Measurements from ENCODE around the gene MBP. TPM values are rescaled to one million over a fixed set of nuclear protein-coding genes. Genes with fewer than 3 reads are reported as not detected.

The MBP gene
- total RNA-seq, 2 donors from 2014 or later, result 52.2 to 60.0 TPM

GRCh38 chr18:76986406-76986805, 146.2 kb downstream of the MBP start:
- ATAC-seq, result no peak
- no peak for DNase-seq (ENCODE audit: low spot score in 2 of 2)
- Mint-ChIP-seq H3K27ac (no peak overlapping the region), H3K36me3 (no peaks in the 10 kb centered on the region), H3K9me3 (no peaks in the 10 kb centered on the region)

GRCh38 chr18:76985951-76986236, 146.7 kb downstream of the MBP start:
- ATAC-seq (no peak), DNase-seq (ENCODE audit: low spot score in 2 of 2) (no peak)
- no peaks in the 10 kb centered on the region for H3K36me3 Mint-ChIP-seq
- H3K9me3 Mint-ChIP-seq, result no peaks in the 10 kb centered on the region
- peak overlapping the region in 1 of 2 donors; percentile 55 for H3K27ac Mint-ChIP-seq

- H3K9me3 Mint-ChIP-seq, result no peaks in the 10 kb centered on the region
- ATAC-seq, result no peak
- H3K27ac Mint-ChIP-seq, result peak overlapping the region in 1 of 2 donors; percentile 55
- no peaks in the 10 kb centered on the region for H3K36me3 Mint-ChIP-seq
- peak in 1 of 2 donors; percentile 43 for DNase-seq (ENCODE audit: low spot score in 2 of 2)
These were observed 147.2 kb downstream of the MBP start for GRCh38 chr18:76985156-76985950.

- Mint-ChIP-seq H3K9me3 (no peaks in the 10 kb centered on the region), H3K27ac (no peak overlapping the region), H3K36me3 (no peaks in the 10 kb centered on the region)
- DNase-seq (ENCODE audit: low spot score in 2 of 2) (no peak), ATAC-seq (no peak)
These were observed 148.1 kb downstream of the MBP start for GRCh38 chr18:76984193-76985155.

GRCh38 chr18:76983613-76984051, 149.0 kb downstream of the MBP start:
- ATAC-seq (peak; percentile 8 to 31), DNase-seq (ENCODE audit: low spot score in 2 of 2) (no peak)
- H3K36me3 Mint-ChIP-seq, result no peaks in the 10 kb centered on the region
- H3K9me3 Mint-ChIP-seq, result no peaks in the 10 kb centered on the region
- no peak overlapping the region for H3K27ac Mint-ChIP-seq

GRCh38 chr18:76982841-76983583, 149.6 kb downstream of the MBP start:
- Mint-ChIP-seq H3K27ac (no peak overlapping the region), H3K9me3 (no peaks in the 10 kb centered on the region), H3K36me3 (no peaks in the 10 kb centered on the region)
- DNase-seq (ENCODE audit: low spot score in 2 of 2), result peak; percentile 81 to 92
- ATAC-seq, result peak; percentile 95 to 99

- ATAC-seq, result no peak
- Mint-ChIP-seq H3K9me3 (no peaks in the 10 kb centered on the region), H3K27ac (no peak overlapping the region), H3K36me3 (no peaks in the 10 kb centered on the region)
- DNase-seq (ENCODE audit: low spot score in 2 of 2), result no peak
These were observed 150.5 kb downstream of the MBP start for GRCh38 chr18:76982038-76982437.

- no peaks in the 10 kb centered on the region for H3K36me3 Mint-ChIP-seq
- H3K27ac Mint-ChIP-seq, result no peak overlapping the region
- H3K9me3 Mint-ChIP-seq, result no peaks in the 10 kb centered on the region
- no peak for ATAC-seq
- no peak for DNase-seq (ENCODE audit: low spot score in 2 of 2)
These were observed 151.1 kb downstream of the MBP start for GRCh38 chr18:76981396-76981968.

GRCh38 chr18:76980663-76981395, 151.8 kb downstream of the MBP start:
- no peak for DNase-seq (ENCODE audit: low spot score in 2 of 2)
- no peak for ATAC-seq
- no peaks in the 10 kb centered on the region for H3K9me3 Mint-ChIP-seq
- no peaks in the 10 kb centered on the region for H3K36me3 Mint-ChIP-seq
- H3K27ac Mint-ChIP-seq, result peak overlapping the region in 1 of 2 donors; percentile 69

GRCh38 chr18:76979906-76980305, 152.7 kb downstream of the MBP start:
- DNase-seq (ENCODE audit: low spot score in 2 of 2), result no peak
- Mint-ChIP-seq H3K27ac (no peak overlapping the region), H3K9me3 (no peaks in the 10 kb centered on the region), H3K36me3 (no peaks in the 10 kb centered on the region)
- ATAC-seq, result no peak

- Mint-ChIP-seq H3K27ac (peak overlapping the region in 1 of 2 donors; percentile 4), H3K9me3 (no peaks in the 10 kb centered on the region), H3K36me3 (no peaks in the 10 kb centered on the region)
- no peak for ATAC-seq
- no peak for DNase-seq (ENCODE audit: low spot score in 2 of 2)
These were observed 153.4 kb downstream of the MBP start for GRCh38 chr18:76979111-76979751.

GRCh38 chr18:76978616-76979015, 154.0 kb downstream of the MBP start:
- DNase-seq (ENCODE audit: low spot score in 2 of 2) (no peak), ATAC-seq (no peak)
- Mint-ChIP-seq H3K27ac (no peak overlapping the region), H3K36me3 (no peaks in the 10 kb centered on the region), H3K9me3 (no peaks in the 10 kb centered on the region)

- DNase-seq (ENCODE audit: low spot score in 2 of 2), result no peak
- no peak for ATAC-seq
- Mint-ChIP-seq H3K36me3 (no peaks in the 10 kb centered on the region), H3K27ac (no peak overlapping the region), H3K9me3 (no peaks in the 10 kb centered on the region)
These were observed 154.8 kb downstream of the MBP start for GRCh38 chr18:76977684-76978232.

- ATAC-seq (no peak), DNase-seq (ENCODE audit: low spot score in 2 of 2) (no peak)
- no peak overlapping the region for H3K27ac Mint-ChIP-seq
- no peaks in the 10 kb centered on the region for H3K36me3 Mint-ChIP-seq
- H3K9me3 Mint-ChIP-seq, result no peaks in the 10 kb centered on the region
These were observed 155.4 kb downstream of the MBP start for GRCh38 chr18:76977108-76977621.

- Mint-ChIP-seq H3K36me3 (no peaks in the 10 kb centered on the region), H3K27ac (no peak overlapping the region), H3K9me3 (no peaks in the 10 kb centered on the region)
- no peak for DNase-seq (ENCODE audit: low spot score in 2 of 2)
- ATAC-seq, result no peak
These were observed 156.9 kb downstream of the MBP start for GRCh38 chr18:76975577-76976110.

Measured in activated naive CD4-positive, alpha-beta T cell treated with anti-CD3 and anti-CD28 coated beads, Interleukin-2, amount 50 U/mL, for 72 hours (primary cell).